OCI-LY1 (cell line): ENCODE data around the gene IVL.

Experiments used
- H2AFZ ChIP-seq: fragments of 200-600 bp; sonication (generic), shearing (Covaris generic); 2 replicates; pipeline ENCODE4 v1.6.0; 2014; ENCODE audit warnings: antibody characterized with exemption, mild to moderate bottlenecking, low read length
- H3F3A ChIP-seq: fragments of 200-600 bp; sonication (generic), shearing (Covaris generic); 2 replicates; pipeline ENCODE4 v1.6.0; 2014; ENCODE audit warnings: mild to moderate bottlenecking, antibody characterized with exemption, low read length, moderate library complexity; ENCODE audit not compliant: insufficient read depth
- H3K27ac ChIP-seq: fragments of 200-600 bp; sonication (generic); 2 replicates; pipeline ENCODE4 v1.5.1; 2014; ENCODE audit warnings: low read length, mixed run types, mild to moderate bottlenecking, low read depth; ENCODE audit not compliant: poor library complexity, severe bottlenecking
- H3K27me3 ChIP-seq: fragments of 200-600 bp; sonication (generic); 2 replicates; pipeline ENCODE4 v1.6.0; 2014; ENCODE audit warnings: antibody characterized with exemption, mild to moderate bottlenecking, low read length, moderate library complexity; ENCODE audit not compliant: insufficient read depth
- H3K36me3 ChIP-seq: fragments of 200-600 bp; sonication (generic); 2 replicates; pipeline ENCODE4 v1.6.1; 2014; ENCODE audit warnings: mild to moderate bottlenecking, antibody characterized with exemption, low read length, moderate library complexity, mixed read lengths; ENCODE audit not compliant: insufficient read depth
- H3K4me1 ChIP-seq: fragments of 200-600 bp; sonication (generic); 2 replicates; pipeline ENCODE4 v1.5.1; 2014; ENCODE audit warnings: mild to moderate bottlenecking, low read length, moderate library complexity; ENCODE audit not compliant: insufficient read depth, severe bottlenecking
- H3K4me2 ChIP-seq: fragments of 200-600 bp; sonication (generic), shearing (Covaris generic); 2 replicates; pipeline ENCODE4 v1.6.1; 2014; ENCODE audit warnings: low read length
- H3K4me3 ChIP-seq: fragments of 200-600 bp; sonication (generic); 2 replicates; pipeline ENCODE4 v1.5.1; 2014; ENCODE audit warnings: low read length, low read depth, mild to moderate bottlenecking, mixed read lengths; ENCODE audit not compliant: poor library complexity, severe bottlenecking
- H3K79me2 ChIP-seq: fragments of 200-600 bp; shearing (Covaris generic); 2 replicates; pipeline ENCODE4 v1.6.1; 2016; ENCODE audit warnings: mixed run types, low read length, mixed read lengths; ENCODE audit not compliant: insufficient read depth
- H3K9ac ChIP-seq: fragments of 200-600 bp; sonication (generic), shearing (Covaris generic); 2 replicates; pipeline ENCODE4 v1.6.1; 2014; ENCODE audit warnings: mild to moderate bottlenecking, low read length, mixed read lengths
- H3K9me2 ChIP-seq: fragments of 200-600 bp; sonication (generic), shearing (Covaris generic); 2 replicates; pipeline ENCODE4 v1.6.1; 2014; ENCODE audit warnings: low read depth, mild to moderate bottlenecking, low read length, mixed read lengths
- H3K9me3 ChIP-seq: fragments of 200-600 bp; shearing (Covaris generic); 2 replicates; pipeline ENCODE4 v1.6.1; 2014; ENCODE audit warnings: low read length, mixed read lengths
- H4K20me1 ChIP-seq: fragments of 200-600 bp; sonication (generic), shearing (Covaris generic); 2 replicates; pipeline ENCODE4 v1.6.0; 2016; ENCODE audit warnings: mild to moderate bottlenecking, low read length; ENCODE audit not compliant: insufficient read depth
- EZH2 ChIP-seq: fragments of 200-600 bp; sonication (generic), shearing (Covaris generic); IDR thresholded peaks from 2 replicates; pipeline ENCODE4 v1.8.0; 2017; ENCODE audit warnings: borderline replicate concordance, mixed run types, mild to moderate bottlenecking, antibody characterized with exemption, low read length, moderate library complexity, mixed read lengths
- TF ChIP-seq, protein P1 (sequence below): fragments of 200-600 bp; sonication (generic), shearing (Covaris generic); IDR thresholded peaks from 2 replicates; pipeline ENCODE4 v1.5.1; 2017; ENCODE audit warnings: mild to moderate bottlenecking, antibody characterized with exemption, low read length, moderate library complexity, mixed read lengths

IVL gene

GRCh38 chr1:152917794-152918193, 9.4 kb downstream of the IVL start:
- H3K4me2 ChIP-seq = no peak overlapping the region
- no peak overlapping the region for H3K27ac ChIP-seq
- H3F3A ChIP-seq = no peaks in the 10 kb centered on the region
- TF ChIP-seq, protein P1, sequence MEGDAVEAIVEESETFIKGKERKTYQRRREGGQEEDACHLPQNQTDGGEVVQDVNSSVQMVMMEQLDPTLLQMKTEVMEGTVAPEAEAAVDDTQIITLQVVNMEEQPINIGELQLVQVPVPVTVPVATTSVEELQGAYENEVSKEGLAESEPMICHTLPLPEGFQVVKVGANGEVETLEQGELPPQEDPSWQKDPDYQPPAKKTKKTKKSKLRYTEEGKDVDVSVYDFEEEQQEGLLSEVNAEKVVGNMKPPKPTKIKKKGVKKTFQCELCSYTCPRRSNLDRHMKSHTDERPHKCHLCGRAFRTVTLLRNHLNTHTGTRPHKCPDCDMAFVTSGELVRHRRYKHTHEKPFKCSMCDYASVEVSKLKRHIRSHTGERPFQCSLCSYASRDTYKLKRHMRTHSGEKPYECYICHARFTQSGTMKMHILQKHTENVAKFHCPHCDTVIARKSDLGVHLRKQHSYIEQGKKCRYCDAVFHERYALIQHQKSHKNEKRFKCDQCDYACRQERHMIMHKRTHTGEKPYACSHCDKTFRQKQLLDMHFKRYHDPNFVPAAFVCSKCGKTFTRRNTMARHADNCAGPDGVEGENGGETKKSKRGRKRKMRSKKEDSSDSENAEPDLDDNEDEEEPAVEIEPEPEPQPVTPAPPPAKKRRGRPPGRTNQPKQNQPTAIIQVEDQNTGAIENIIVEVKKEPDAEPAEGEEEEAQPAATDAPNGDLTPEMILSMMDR = no peak
- no peak for TF ChIP-seq EZH2
- no peaks in the 10 kb centered on the region for H4K20me1 ChIP-seq
- H3K4me3 ChIP-seq = no peak overlapping the region
- no peaks in the 10 kb centered on the region for H3K4me1 ChIP-seq
- H3K27me3 ChIP-seq = no peaks in the 10 kb centered on the region
- no peak overlapping the region for H3K9ac ChIP-seq
- no peaks in the 10 kb centered on the region for H3K36me3 ChIP-seq
- H2AFZ ChIP-seq = no peak overlapping the region
- no peaks in the 10 kb centered on the region for H3K79me2 ChIP-seq
- no peaks in the 10 kb centered on the region for H3K9me2 ChIP-seq
- no peaks in the 10 kb centered on the region for H3K9me3 ChIP-seq

GRCh38 chr1:152919071-152919470, 10.7 kb downstream of the IVL start:
- Histone ChIP-seq H3K4me3 (no peak overlapping the region), H3K4me1 (no peaks in the 10 kb centered on the region), H3K27ac (no peak overlapping the region), H4K20me1 (no peaks in the 10 kb centered on the region), H3K79me2 (no peaks in the 10 kb centered on the region), H3K9me3 (no peaks in the 10 kb centered on the region), H2AFZ (no peak overlapping the region), H3F3A (no peaks in the 10 kb centered on the region), H3K27me3 (no peaks in the 10 kb centered on the region), H3K9me2 (no peaks in the 10 kb centered on the region), H3K4me2 (no peak overlapping the region), H3K9ac (no peak overlapping the region), H3K36me3 (no peaks in the 10 kb centered on the region)
- TF ChIP-seq EZH2 = no peak
- TF ChIP-seq, protein P1 = no peak

DNA sequence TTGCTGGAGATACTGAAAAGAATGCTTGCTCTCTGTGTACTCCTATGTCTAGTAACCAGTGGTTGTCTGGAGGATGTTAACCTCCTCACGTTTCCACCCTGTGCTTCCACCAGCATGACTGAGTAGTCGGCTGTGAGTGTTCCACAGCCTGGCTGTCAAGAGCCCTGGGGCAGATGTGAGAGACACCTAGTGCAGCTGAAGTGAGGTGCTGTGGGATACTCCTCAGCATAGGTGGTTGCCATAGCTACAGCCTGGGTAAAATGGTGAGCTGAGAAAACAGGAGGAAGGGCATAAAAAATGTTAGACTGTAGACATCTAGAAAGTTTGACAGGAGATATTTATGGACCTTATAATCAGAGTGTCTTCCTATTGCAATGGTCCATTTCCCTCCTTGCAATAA, 15.8 kb downstream of the IVL start:
- Histone ChIP-seq H3K4me3 (no peak overlapping the region), H3K9me3 (no peaks in the 10 kb centered on the region), H3K27me3 (no peaks in the 10 kb centered on the region), H3K9me2 (no peaks in the 10 kb centered on the region), H4K20me1 (no peaks in the 10 kb centered on the region), H3K9ac (no peak overlapping the region), H3K4me1 (no peaks in the 10 kb centered on the region), H3K36me3 (no peaks in the 10 kb centered on the region), H3K79me2 (no peaks in the 10 kb centered on the region), H3K4me2 (no peak overlapping the region), H3K27ac (no peak overlapping the region), H2AFZ (no peak overlapping the region), H3F3A (no peaks in the 10 kb centered on the region)
- TF ChIP-seq, protein P1 = no peak
- no peak for TF ChIP-seq EZH2
